NCI-H2107 (cell line): ENCODE measurements around the gene MBNL2.
A peak's percentile ranks its signal among the peaks of the same experiment; 100 is the strongest.

Source experiments
- DNase-seq: peaks from one replicate; lab custom pipeline; 2025; lab: John Stamatoyannopoulos, UW

Gene MBNL2

DNA sequence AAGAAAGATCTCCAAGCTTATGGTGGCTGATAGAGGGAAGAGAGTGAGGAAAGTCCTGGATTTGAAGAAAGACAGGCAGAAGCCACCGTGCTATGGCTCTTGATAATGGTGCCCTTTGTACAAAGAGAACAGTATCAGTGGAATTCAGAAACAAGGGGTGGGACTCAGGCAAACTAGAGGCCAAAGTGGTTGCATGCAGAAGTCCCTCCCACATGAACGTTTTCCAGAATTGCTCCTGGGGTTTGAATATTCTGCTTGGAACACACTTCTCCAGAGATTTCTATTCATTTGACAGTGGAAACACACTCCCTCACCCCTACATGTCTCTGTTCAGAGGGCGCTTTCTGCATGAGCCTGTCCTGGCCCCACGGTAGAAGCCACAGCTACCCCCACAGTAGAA is 10.1 kb upstream of the MBNL2 start:
- DNase-seq: no peak

DNA sequence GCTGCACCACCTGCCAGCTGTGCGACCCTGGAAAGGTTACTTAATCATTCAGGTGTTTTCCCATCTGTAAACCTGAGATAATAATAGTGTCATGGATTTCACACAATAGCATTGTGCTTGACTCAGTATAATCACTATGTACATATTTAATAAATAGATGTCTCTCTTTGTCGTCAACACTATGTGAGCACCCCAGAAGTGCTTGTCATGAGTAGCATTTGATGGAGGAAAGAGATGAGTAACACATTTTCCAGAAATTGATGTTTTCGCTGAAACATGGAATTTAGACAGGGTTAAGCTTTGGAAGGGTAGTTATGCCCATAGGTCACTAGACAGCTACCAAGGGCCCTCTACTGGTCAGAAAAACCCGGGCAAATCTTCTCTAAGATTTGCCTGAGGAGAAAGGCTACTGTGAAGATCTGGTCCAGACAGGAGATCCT is 9.5 kb upstream of the MBNL2 start:
- DNase-seq: no peak

DNA sequence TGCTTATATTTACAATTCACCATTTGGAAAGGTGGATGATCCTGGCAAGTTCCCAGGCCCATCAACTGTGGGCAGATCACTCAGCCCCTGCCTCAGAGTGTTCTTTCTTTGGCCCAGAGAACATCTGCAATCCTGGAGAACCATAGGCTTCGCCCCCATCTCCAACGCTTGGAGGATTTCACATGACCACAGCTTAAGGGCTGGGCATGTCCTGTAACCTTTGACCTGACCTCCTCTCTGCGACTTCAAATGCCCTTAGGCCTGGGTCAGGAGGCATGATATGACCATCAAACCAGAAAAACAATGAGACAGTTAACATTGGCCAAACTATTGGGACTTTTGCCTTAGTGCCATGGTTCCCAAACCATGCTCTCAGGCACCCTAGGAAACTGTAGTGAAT is 7.2 kb upstream of the MBNL2 start:
- no peak for DNase-seq

DNA sequence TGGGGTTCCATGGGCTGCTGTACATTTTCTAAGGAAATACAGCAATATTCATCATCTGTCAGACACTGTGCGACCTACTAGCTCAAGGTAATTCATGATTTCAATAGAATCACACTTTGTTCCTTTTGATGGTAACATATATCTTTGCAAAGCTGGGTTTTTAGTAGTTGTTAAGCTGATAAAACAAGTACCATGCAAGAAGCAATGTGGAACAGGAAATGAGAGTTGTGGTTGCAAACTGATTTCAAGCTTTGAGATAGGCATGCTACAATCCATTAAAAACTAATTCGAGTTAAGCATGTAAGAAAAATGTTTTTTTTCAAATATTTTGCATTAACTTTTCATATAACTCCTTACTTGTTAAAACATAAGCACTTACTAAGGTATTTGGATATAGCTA is 6.8 kb upstream of the MBNL2 start:
- no peak for DNase-seq

DNA sequence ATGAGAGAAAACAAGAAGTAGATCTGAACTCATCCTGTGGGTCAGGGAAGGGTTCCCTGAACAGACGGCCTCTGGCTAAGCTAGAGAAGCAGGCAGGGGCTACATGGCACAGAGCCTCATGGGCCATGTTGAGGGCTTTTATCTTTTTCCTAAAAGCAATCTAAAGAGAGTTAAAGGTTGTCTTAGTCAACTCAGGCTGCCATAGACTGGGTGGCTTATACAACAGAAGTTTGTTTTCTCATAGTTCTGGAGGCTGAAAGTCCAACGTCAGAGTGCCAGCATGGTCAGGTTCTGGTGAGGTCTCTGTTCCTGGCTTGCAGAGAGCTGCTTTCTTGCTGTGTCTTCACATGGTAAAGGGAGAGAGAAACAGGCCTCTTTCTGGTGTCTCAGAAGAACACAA is 2.9 kb upstream of the MBNL2 start:
- no peak for DNase-seq

DNA sequence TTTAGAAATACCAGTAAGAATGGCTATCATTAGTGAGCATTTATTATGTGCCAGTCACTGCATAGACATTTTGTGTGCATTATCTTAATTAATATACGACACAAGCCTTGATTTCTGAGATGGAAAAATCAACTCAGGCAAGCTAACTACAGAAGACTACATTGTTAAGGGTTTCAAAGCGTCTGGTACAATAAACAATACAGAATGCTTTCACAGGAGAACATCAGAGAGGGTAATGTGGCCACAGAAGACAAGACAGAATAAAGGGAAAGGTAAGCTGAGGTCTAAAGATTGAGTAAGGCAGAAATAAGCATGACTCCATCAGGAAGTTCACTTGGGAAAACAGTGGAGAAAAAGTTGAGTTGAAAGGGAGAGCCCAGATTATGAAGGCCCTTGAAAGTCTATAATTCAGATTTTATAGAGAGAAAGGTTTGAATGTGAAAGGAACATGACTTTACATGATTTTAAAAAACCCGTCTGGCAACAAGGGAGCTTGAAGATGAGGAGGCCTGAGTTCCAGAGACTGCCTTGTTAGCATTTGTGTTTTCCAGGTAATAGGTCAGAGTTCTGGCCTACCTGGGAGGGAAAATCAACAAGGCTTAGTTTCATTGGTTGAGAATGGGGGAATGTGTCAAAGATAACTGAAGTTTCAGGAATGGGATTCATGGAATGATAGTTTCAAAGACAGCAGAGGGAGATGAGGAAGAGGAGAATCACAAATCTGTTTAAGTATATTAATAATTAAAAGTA is 1.8 kb upstream of the MBNL2 start:
- no peak for DNase-seq

DNA sequence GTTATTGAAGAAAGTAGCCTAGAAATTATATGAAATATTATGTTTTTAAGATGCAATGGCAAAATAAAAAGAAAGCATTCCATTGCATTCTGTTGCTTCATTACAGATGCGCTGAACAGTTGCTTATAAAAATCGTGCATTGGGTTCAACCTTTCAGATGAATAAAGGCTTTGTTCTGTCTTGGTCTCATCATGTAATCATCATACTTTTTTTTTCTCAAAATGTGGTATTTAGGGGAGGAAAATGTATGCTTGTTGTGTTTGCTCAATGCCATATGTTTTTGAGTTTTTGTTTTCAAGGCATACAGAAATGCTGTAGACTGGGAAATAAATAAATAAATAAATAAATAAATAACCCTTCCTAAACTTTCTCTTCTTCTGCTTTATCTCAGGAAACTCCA is 1.1 kb upstream of the MBNL2 start:
- no peak for DNase-seq

DNA sequence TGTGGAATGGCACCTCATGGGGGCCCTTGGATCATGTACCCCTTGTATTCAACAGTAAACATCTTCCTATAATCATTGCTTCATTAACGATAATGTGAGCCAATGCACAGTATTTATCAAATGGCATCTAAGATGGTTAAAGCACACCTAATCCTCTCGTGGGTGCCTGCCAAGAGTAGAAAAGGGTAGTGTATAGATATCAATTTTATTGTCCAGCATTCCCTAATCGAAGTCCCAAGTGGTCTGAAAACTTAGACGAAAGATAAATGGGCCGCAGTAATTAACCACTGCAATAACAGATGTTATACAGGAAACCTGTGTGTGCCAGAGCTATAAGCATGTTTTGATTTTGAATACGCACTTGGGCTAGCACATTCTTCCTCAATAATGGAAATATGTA is 667 bp upstream of the MBNL2 start:
- no peak for DNase-seq

DNA sequence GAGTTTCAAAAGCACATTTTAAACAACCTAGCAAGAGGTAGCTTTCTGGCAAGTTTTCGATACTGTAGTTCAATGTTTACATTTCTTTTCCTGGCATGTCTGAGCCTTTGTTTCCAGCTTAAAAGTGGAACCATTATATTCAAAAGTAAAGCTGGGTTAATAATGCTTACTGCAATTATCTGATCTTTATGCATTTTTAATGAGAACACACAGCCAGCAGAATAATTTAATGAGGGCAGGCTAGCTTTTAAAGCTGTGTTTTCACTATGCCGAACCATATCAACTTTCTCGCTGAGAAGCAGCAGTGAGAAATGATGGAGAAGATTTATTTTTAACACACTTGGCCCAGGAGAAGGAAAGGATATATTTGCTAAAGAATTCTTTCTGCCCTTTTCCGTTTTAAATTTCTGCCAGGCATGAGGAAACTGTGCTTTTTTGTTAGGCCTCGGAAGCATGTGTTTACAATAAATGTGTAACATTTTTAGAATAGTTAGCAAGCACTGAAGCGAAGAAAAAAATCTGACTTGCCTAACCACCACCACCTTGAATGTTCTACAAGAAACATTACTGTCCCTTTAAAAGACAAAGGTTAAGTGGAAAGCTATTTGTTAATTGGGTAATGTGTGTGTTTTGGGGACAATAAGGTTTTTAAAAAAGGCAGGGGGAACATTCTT is 1.0 kb downstream of the MBNL2 start:
- DNase-seq: no peak

DNA sequence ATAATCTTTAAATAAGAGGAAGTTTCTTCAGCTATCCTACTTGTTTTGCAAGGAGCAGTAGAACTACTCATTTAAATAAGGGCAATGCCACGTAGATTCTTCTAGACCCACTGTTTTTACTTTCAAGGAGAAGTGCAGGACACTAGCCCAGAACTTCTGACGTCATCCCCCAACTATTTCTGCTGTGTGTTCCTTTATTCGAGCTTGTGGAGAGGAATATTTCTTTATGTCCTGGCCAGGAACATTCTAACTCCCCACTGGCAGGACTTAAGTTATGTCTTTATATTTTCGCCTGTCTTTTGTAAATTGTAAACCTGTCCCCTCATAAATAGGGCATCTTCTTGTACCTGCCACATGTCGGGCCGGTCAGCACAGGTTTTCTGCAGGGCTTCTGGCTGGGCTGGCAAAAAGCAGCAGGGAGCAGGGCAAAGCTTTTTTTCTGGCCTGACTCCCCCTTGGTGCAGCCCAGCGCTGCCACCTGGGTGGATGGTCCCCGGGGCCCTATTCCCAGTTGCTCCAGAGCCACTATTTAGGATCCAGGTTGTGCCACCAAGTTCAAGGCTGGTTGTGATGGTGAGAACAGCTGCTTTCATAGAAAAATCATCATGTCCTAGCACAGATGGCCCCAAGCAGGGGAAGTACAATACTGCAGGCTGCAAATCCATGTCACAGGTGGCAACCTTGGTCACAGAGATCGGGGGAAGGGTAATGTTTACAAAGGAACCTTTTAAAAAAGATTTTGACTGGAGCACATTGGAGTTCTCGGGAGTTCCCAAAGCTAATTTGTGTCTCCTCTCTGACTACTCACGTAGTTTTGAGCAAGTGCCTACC is 1.8 kb downstream of the MBNL2 start:
- no peak for DNase-seq

DNA sequence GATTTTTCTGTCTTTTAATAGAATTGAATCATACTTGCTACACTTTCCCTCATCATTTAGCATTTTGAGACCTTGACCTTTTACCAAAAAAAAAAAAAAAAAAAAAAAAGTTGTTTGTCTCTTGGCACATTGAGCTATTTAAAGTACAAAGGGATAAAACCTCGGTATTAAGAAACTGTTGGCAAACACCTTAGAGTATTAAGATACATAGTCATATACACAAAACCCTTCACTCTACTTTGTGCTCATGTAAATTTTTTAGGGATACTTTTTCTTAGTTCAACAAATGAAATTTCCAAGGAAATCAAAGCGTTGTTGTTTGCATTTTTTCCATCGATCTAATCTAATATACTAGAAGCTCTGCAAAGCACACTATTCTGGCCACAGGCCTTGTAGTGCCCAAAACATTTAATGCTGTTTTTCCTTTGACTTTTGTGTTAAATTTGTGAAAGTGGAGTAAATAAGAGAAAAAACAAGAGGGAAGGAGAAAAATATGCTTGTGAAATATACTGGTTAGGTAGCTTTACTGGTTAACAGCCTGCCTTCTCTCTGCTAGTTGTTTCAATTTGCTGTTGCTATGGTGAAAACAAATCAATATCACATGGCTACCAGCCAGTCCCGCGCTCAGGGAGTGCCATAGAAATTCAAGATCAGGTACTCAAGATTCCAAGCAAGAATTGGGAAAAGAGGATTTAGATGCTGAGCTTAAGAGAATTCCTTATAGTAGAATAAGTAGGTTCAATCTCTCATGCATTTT is 2.6 kb downstream of the MBNL2 start:
- DNase-seq: no peak

DNA sequence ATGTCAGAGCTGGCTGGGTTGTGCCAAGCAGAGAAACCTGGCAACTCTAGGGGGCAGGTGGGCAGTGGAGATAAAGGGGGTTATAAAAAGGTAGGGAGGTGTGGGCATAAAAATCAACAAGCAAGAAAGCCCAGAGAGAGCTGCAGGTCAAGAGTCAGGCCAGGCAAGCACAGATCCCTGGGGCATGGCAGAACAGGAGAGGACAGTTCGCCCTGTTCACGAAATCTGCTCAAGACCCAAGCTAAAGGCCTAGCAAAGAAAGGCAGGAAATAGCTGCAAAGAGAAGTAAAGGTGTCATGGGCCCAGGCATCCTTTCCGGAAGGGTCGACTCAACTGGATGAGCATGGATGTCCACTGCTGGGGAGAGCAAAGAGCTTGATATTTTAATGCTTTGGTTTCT is 3.4 kb downstream of the MBNL2 start:
- no peak for DNase-seq

DNA sequence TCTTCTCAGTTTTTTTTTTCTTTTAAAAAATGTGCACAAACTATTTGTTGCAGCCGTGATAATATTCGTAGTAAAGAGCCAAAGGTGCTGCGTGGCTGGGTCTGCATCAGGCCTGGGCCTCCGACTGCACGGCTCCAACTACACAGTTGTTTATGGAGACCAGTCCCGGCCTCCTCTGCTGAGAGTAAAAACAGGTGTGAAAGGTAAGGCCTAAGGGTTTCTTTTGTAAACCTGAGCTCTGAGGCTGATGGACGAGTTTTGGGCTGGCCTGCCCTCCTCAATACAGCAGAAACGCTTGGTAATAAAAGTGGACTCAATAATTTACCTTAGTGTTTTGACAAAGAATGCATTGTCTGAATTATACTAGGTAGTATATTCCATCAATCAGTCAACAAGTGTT is 3.9 kb downstream of the MBNL2 start:
- DNase-seq: no peak

DNA sequence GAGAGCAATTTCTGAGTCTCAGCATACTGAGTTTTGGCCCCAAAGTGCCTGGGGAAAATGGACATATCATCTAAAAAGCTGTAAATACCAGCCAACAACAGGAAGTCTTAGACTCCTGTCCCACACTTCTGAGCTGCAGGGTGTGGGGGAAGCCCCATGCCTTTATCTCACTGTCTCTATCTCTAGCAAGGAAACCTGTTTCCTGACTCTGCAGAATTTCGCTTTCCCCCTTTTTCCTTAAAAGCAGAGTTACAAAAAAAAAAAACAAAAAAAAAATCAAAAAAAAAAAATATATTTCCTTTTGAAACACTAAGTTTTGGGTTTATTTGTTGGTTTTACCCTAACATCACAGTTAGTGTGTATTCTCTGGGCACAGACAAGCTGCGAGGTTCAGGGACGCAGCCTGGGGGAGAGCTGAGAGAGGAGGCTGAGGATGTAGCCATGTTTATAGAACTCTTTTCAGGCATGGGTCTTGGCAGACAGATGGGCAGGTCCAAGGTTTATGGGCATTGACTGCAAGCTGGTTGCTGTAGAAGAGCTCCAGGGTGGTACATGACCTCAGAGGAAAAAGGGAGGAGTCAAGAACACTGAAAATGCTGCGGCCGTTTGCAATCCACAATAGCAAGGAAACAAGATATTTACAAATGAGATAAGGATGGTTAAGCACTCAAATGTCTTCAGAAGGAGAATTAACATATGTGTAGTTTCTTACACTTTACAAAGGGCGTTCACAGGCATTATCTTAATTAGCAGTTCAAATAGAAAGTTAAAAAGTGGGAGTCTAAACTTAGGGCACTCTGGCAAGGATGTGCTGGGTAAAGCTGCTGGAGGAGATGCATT is 4.9 kb downstream of the MBNL2 start:
- peak; percentile 18 for DNase-seq

DNA sequence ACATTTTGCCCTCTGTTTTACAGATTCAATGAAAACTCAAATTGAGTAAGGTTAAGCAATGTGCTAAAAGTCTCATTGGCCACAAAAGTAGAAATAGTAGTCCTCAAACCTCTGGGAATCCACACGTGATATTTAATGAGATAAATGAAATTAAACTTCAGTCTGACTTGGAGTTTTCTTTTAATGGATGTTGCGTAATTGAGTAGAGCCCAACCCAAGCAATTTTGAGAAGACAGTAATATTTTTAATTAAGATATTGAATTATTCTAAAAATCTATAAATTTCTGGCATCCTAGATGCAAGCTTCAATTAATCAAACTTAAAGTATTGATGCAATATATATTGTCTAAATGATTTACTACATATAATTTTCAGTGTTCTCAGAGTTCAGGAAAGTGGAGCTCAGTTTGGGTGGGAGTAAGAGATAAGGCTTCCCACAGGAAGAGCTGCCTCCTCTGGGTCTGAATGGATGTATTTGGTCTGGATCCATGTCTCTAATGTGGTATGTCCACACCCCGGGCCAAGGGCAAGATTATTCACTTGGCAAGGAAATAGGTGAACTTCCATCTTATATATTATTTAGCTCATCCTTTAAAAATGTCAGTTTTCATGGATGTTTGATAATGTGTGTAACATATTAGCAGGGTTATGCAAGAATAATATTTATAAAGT is 6.9 kb downstream of the MBNL2 start:
- no peak for DNase-seq

DNA sequence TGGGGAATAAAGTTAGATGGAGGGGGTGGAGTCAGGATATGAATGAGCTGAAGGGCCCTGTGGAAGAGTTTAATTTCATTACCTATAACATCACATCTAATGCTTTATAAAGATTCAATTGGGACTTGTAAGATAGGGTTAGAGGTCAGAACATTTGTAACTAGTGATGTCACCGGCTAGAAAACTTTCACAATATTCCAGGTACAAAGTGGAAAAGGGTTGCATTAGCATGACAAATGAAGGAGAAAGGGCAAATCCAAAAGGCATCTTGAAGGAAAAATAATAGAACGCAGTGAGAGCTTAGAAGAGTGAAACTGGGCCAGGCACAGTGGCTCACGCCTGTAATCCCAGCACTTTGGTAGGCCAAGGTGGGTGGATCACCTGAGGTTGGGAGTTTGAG is 7.6 kb downstream of the MBNL2 start:
- DNase-seq: no peak

DNA sequence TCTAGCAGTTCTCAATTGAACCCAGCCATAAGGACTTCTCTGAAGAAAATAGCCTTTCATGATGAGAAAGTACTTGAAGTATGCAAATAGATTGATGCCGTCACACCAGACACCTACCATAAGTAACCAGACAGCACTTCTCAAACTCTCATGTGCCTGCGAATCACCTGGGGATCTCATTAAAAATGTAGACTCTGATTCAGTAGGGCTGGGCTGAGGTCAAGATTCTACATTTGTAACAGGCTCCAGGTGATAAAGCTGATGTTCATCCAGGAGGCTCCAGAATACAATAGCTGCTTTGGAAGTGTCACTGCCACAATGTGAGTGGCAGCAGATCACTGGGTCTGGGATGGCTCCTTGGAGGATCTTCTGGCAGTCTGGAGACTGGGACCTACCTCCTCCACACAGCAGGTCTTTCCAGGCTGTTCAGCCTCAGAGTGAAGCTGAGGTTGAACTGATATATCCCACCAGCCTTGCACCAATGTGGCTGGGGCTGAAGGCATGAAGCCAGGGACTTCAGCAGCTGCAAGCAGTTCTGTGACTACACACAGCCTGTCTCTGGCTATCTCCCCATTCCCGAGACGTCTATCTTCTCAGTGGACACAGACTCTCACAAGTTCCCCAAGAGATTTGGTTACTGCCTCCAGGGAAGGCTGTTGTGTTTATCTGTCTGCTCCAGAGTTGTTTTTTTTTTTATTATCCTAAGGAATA is 9.1 kb downstream of the MBNL2 start:
- no peak for DNase-seq

DNA sequence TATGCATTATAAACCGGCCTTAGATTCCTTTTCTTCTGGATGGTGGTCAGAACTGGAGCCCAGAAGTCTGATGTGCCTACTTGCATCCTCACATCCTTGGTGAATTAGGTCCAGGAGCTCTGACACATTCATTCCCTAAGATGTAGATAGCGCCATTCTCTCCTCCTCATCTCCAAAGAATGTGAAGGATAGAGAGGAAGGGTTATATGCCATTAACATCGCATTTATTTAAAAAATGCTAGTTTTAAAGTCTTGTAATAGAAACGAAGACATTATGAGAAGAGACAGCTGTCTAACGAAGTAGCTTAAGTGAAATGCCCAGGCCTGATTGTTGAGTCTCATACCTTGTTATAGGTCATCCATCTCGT is 9.7 kb downstream of the MBNL2 start:
- no peak for DNase-seq

DNA sequence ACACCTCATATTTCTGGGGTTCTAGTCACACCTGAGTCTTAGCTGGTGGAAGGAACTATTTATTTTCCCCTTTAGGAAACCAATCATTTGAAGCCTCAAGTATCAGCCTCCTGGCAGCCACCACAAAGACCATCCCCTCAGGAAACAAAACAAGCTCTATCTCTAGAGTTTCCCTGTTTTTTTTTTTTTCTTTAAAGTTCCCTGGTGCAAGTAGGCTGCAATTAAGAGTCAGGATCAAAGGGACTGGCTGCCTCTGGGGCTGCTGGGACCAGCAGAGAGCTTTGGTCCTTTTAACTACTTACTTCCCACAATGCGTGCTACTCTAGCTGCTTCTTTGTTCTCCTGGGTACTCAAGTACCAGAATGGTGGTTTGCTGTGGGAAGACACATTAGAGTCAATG is 11.4 kb downstream of the MBNL2 start:
- DNase-seq: no peak

DNA sequence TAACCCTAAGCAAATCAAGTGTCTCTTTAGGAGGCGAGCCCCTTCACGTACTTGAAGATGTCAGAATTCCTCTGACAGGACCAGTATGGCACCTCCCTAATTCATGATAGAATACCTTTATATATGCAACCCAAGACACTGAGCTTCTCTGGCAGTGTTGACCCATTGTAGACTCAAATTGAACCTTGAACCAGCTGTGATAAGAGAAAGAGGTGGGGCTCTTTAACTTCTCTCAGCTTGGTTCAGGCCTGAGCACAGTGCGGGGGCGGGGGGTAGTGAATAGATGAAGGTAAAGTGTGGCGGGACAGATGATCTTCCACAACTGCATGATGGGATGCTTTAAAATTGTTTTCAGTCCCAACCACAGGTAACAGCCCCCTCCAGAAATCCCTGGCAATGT is 12.1 kb downstream of the MBNL2 start:
- DNase-seq: no peak
